ENCODE measurements around the gene DDX5.

- peak; percentile 39 to 45 (median 42) for TF ChIP-seq CTCF (IDR thresholded peaks at IDR 0.05)
- TF ChIP-seq POLR2A (IDR thresholded peaks at IDR 0.05), result no peak
These were observed 13.5 kb downstream of the DDX5 start for GRCh38 chr17:64492481-64493109.

Measured in right lobe of liver (tissue), 4 donors.